Left renal pelvis (tissue), 4 donors: ENCODE results near the gene S100A4. TPM values are rescaled to one million over a fixed set of nuclear protein-coding genes. Genes with fewer than 3 reads are reported as not detected.

Experiments used
- DNase-seq, 4 donors: peaks; one replicate each; pipeline ENCODE4 v3.0.0-alpha.2; 2013; ENCODE audit warnings: low read depth in 4 of 4, low spot score in 3 of 4
- polyA plus RNA-seq, 4 donors: library from polyadenylated mRNA; unstranded; fragments of 120-200 nt; gene quantifications; one replicate each; pipeline ENCODE4 v1.2.1, GENCODE V29; 2013; ENCODE audit not compliant: insufficient read length in 4 of 4

Gene S100A4
- polyA plus RNA-seq, 4 donors, result 36.5 to 106 (median 59.5) TPM

DNA sequence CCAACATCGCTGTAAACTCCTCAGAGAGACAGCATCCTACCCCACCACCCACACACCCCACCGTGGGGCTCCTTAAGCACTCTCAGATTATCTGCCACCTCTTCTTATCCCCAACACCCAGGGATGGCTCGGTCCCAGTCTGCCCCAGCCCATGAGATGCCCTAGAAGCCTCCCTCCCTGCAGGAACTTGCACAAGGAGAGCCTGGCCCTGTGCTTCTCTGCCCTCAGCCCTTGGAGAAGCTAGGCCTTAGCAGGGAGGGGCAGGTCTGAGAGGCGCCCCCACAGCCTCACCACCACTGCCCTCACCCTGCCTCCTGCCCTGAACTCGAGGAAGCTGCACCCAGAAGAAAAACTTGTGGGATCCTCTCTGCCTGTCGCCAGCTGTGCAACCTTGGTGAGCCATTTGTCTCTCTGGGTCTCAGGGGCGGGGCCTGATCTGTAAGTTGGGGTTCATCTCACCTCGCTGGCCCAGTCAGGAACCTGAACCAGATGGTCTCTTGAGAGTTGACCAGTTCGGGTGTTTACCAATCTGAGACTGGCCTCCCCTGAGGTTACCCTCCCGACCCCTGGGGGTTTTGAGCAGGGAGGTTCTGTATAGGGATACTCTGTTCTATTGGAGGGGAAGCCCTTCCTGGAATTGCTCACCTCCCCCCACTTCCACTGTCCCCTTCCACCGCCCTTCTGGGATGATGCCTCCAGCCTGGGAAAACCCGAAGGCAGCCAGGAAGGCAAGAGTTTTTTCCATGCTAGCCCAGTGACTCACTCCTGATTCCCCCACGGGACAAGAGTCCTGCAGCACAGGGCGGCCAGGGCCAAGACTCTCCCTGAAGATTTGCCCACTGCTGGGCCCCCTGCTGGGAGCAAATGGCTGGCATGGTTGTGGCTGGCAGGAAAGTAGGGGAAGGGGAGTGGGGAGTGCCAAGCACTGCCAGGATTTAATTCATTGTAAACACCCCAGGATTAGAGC, 3.4 kb upstream of the S100A4 start, which contains the start of gene S100A3:
TSS of gene S100A3 (minus strand) at position 537 of the 967 bp plus-strand sequence. CDS start 773 bp downstream, outside the sequence.
- no peak for DNase-seq

DNA sequence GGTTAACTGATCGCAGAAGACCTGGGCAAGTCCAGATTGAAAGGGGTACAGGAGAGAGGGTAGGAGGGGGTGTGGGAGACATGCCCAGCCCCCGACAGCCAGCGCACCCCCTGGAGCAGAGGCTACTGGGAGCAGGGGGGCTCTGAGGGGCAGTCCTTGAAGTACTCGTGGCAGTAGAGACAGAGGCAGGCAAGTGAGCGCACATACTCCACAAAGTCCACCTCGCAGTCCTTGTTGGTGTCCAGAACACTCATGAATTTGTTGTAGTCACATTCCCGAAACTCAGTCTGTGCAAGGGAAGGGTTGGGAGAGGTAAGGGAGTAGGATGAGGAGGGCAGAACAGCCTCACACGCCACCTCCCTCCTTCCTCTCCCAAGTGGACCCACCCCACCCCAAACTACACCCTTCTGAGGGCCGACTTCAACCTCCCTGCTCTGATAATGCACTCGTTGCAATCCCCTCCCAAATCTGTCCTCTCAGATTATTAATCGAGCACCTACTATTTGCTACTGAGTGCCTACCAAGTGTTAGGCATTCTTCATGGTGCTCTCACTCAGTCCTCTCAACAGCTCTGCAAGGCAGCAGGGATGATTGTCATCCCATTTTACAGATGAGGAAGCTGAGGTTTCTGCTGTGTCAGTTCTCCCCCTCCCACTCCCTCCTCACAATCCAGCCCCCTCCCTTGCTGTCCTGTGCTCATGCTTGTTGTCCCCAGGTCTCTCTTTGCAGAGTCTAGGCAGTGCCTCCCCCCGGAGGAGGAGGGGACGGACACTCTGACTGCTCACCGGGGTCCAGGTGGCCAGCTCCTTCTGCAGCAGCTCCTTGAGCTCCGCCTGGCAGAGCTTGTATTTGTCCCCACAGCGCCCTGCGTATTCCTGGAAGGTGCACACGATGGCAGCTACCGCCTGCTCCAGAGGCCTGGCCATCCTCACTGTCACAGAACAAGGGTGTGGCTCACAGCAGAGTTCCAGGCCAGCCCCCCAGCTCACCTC, 2.2 kb upstream of the S100A4 start:
- no peak for DNase-seq

- no peak for DNase-seq
Observed at GRCh38 chr1:153546796-153547559, 1.4 kb upstream of the S100A4 start.

DNA sequence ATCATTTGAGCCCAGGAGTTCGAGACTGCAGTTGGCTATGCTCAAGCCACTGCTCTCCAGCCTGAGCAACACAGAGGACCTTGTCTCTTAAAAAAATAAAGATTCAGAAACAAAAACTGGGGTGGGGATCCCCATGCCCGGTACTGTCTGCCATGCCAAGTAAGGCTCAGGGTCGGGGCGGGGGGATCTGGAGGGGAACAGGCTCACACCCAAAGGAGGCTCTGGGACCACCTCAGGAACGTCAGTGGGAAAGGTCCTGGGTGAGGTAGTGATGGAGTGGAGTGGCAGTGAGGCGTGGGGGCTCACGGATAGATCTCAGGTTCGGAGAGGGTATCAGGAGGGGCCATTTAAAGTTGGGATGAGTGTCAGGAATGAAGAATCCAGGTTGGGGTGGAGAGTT, 765 bp upstream of the S100A4 start:
- no peak for DNase-seq

- DNase-seq, result no peak
Observed at GRCh38 chr1:153544453-153545066, 1.0 kb downstream of the S100A4 start.

DNA sequence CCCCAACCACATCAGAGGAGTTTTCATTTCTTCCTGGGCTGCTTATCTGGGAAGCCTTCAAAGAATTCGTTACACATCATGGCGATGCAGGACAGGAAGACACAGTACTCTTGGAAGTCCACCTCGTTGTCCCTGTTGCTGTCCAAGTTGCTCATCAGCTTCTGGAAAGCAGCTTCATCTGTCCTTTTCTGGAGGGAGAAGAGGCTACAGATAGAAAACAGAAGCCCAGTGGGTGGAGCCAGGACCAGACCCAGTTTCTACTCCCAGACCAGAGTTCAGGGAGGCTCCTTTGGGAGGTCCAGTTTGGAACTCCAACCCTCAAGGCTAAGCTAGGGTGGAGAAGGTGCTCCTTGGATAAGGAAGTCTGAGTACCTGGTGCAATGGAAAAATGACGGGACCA, 1.9 kb downstream of the S100A4 start:
- no peak for DNase-seq

GRCh38 chr1:153542956-153543711, 2.5 kb downstream of the S100A4 start:
- DNase-seq, result no peak

GRCh38 chr1:153541641-153542590, 3.7 kb downstream of the S100A4 start:
- DNase-seq, result no peak

GRCh38 chr1:153540394-153541361, 4.9 kb downstream of the S100A4 start, which contains the start of gene S100A5:
Gene S100A5, minus strand, starts transcription at chr1:153540934. Its CDS starts 743 bp downstream, at chr1:153540191.
- no peak for DNase-seq

DNA sequence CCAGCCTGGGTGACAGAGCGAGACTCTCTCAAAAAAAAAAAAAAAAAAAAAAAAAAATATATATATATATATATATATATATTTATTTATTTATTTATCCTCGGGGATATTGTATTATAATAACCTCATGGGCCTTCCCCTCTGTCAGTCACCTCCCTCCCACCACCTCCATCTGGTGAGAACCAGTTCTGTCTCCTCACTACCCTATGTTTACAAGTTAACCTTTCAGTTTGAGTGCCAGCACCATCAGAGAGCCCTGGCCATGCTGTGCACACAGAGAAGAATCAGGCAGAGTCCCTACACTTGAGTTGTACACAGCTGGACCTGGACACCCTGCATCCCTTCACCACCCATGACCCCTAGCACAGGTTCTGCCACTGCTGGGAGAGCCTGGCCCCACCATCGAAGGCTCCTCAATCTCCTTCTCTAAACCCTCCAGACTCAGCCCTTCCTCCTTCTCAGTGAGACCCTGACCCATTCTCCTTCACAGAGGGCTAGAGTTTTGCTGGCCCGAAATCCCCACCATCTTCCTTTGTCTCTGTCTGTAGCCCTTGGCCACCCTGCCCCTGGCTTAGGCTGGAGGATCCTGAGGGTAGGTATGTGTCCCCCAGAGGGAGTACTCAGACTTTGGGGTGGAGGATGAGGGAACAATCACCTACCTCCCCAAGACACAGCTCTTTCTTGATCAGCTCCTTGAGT, 6.1 kb downstream of the S100A4 start:
- DNase-seq, result no peak

DNA sequence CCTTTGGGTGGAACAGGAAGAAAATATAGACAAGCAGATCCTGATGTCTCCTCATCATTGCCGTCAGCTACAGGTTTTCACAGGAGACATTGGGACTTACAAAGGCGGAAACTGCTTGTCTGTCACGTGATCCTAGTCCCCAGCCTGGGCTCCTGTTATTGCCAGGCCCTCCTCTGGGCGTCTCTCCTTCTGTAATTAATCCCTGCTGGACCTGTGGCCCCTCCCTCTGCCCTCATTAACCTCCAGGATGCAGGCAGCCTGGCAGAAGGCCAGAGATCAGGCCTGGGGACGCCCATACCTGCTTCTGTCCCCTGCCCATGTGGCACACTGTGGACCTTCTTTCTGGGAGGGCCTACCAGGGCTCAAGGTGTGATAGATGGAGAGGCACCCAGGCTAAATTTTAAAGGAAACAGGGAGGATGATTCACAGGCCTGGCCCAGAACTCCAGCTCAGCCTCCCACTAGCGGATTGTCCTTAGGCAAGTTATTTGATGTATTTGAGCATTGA, 7.2 kb downstream of the S100A4 start:
- no peak for DNase-seq

- no peak for DNase-seq
Observed at GRCh38 chr1:153537376-153537730, 8.3 kb downstream of the S100A4 start.

GRCh38 chr1:153536671-153537375, 8.8 kb downstream of the S100A4 start:
- DNase-seq, result no peak

DNA sequence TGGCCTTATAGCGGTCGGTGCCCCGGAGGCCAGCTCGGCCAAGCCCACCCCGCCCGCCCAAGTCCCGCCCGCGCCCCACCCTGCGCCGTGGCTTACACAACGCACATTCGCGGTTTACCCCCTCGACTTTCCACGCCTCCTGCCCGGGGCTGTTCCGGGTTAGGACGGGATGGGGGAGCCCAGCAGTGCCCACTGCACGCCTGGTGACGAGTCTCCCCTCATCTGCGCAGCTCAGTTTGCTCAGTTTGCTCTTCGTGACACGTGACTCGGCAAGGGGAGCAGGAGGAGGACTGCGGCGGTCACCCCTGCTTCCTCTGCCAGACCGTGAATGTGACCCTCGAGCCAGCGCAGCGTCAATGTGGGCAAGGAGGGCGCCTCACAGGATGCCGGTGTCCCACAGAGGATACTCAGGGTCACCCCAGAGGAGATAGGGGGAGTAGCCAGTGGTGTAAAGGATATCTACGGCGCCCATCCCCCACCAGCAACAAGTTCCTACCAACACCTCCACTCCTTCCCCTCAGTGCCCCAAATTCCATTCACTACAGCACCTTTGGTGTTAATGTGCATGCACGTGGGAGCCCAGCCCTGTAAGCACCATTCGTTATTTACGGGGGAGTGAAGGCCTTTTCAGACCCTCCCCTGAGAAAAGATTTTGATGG, 9.5 kb downstream of the S100A4 start:
- no peak for DNase-seq
